Activated CD4-positive, alpha-beta T cell treated with anti-CD3 and anti-CD28 coated beads, Interleukin-2, amount 50 U/mL, for 24 hours (primary cell): Measurements from ENCODE around the gene EXT2.

ENCODE experiments used
- DNase-seq, 2 donors: peaks; one replicate each; pipeline ENCODE4 v3.0.0-alpha.2; 2020; ENCODE audit warnings: low read depth in 1 of 2, low spot score in 1 of 2

EXT2 gene

DNA sequence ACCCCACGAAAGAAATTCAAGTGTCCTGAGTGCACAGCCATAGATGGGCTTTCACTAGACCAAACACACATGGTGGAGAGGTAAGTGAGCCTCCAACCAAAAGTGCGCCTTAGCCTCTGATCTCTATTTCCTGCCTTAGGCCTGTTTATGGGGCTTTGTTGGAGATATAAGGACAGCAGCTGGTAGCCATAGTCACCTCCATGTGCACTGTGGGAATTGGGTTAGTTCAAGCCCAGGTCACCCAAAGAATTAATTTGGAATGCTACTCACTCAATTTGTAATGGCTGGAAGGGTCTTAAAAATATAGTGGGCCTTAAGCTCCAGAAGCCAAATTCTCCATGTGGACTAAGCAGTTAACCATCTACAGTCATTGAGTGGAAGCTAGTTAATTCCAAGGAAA is 140.8 kb downstream of the EXT2 start:
- no peak for DNase-seq

DNA sequence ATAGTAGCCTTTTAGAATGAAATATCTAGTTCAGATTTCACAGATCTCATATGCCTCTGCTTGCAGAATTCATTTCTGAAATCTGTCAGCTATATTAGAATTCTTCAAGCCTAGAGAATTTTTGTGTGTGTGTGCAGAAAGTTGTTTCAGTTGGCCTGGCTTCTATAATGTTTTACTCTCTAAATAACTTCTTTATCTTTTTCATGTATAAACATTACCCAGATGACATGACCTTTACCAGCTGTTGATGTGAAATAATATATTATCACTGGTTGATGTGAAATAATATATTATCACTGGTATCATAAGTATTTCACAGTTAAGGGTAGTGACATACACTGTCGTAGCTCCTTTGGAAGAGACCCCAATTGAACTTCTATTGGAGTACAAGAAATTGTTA is 141.7 kb downstream of the EXT2 start:
- DNase-seq = no peak

DNA sequence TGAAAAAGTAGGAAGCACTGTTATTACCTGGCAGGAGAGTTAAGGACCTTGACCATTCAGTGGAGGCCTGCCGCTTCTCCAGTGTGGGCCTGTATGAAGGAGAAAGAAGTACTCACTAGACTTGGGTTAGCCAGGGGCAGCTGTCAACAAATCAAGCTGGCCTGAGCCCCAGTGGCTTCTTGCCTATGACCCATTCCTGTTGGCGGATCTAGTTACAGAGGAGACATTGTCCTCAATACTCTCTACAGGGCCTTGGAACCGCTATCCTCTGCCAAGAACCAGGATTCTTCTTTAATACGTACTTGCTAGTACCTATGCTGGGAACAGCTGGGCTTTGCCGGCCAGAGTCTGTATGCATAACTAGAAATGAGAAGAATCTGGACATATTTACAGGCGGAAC is 146.4 kb downstream of the EXT2 start:
- DNase-seq = no peak

DNA sequence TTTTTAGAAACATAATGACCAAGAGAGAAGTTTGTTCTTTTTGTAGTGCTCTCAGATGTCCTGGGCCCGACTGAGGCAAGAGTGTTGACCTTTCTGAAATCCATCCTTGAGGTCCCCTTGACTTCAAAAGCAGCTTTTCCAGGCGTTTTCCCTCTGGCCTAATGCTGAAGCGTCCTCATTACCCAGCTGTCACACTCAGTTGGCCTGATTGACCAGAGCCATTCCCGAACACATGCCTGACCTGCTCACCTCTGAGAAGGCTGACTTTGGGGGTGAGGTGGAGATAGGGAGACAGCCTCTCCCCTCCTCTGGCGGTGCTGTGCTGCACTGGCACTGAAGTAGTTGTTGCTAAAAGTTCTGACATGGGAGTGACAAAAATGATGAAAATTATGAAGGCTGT is 147.6 kb downstream of the EXT2 start:
- no peak for DNase-seq

DNA sequence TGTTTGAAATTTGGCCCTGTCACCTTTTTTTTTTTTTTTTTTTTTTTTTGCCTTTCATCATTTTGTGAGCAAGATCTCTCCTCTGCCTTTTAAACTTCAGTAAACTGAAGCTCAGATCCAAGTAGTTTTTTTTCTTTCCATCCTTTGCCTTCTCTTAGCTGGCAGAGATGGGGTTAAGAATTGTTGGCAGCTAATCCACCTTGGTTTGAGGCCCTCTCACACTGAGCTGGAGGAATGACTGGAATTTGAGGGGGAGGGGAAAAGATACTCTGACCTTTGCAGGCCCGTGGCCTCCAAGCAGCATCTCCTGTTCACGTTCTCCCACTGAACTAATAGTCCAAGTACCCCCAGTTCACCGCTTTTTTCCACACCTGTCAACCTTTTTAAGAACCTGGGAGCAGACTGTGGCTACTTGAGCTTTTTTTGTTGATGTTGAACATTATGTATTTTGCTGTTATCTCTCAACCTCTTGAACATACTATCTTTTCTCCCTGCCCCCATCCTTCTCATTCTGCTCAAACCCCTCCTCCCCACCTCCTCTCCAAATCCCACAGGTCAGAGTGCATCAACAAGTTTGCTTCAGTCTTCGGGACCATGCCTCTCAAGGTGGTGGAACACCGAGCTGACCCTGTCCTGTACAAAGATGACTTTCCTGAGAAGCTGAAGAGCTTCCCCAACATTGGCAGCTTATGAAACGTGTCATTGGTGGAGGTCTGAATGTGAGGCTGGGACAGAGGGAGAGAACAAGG is 148.3 kb downstream of the EXT2 start:
- DNase-seq = no peak

DNA sequence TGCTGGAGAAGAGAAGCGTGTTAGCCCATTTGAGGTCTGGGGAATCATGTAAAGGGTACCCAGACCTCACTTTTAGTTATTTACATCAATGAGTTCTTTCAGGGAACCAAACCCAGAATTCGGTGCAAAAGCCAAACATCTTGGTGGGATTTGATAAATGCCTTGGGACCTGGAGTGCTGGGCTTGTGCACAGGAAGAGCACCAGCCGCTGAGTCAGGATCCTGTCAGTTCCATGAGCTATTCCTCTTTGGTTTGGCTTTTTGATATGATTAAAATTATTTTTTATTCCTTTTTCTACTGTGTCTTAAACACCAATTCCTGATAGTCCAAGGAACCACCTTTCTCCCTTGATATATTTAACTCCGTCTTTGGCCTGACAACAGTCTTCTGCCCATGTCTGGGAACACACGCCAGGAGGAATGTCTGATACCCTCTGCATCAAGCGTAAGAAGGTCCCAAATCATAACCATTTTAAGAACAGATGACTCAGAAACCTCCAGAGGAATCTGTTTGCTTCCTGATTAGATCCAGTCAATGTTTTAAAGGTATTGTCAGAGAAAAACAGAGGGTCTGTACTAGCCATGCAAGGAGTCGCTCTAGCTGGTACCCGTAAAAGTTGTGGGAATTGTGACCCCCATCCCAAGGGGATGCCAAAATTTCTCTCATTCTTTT is 149.3 kb downstream of the EXT2 start:
- no peak for DNase-seq

DNA sequence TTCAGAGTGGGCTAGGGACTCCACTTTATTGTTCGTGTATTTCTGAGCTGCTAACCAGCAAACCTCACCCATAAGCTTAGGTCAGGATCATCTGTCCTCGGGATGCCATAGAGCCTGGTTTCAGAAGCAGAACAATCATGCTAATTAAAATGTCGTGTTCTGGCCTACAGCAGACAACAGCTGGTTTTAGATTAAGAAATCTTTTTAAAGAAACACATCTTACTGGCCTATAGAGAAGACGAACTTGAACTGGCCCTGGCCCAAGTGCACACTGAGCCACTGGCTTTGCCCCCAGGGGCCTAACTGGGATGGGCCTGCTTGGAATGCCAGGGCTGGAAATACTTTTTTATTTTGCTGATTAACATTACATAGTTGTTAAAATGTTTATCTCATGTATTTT is 151.2 kb downstream of the EXT2 start:
- no peak for DNase-seq

DNA sequence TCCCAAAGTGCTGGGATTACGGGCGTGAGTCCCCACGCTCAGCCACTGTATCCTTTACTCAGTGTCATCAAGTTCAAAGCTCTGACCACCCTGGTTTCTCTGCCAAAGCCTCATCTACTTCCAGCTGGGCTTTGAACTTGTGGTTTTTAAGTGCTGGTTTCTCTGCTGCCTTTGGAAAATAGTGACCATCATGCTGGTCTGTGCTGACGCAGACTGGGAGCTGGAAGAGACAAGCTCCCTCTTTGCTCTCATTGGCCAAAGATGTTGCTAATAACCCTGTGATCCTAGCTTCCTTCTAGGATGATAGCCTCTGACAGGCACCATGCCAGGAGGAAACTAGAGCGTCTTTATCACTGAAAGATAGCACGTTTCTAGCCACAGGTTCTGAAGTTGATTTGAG is 152.0 kb downstream of the EXT2 start:
- DNase-seq = no peak

DNA sequence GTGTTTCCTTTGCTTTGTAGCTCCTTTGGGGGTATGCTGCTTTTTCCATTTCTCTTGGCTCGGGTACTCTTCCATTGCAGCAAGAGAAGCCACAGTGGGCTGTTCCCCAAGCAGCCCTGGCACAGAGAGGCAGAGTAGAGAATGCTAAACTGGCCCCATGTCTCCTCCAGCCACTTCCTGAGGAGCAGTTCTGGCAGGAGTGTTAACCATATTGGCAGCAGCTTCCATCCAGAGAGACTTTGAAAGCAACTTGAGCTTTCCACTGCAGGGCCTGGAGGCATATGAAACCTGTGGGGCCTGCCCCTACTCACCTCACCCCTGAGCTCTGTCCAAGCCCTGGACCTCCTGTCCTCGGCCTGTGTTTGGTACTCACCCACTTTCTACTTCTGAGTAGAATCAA is 152.6 kb downstream of the EXT2 start:
- DNase-seq = no peak

DNA sequence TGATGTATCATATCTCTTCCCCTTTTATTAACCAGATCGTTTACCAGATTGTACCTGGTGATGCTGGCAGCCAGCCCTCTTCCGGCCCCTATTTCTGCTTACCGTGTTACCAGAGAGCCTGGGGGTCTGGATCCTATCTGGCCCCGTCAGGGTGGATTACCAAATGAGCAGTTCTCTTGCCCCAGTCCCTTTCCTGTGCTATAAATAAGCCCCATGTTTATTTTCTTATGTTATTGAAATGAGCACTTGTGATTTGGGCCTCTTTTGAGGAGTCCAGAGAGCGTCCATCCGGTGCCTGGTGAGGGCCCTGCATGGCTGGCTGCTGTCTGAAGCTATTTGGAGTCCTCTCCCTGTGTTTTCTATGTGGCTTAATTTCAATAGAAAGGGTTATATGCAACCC is 154.9 kb downstream of the EXT2 start:
- no peak for DNase-seq

DNA sequence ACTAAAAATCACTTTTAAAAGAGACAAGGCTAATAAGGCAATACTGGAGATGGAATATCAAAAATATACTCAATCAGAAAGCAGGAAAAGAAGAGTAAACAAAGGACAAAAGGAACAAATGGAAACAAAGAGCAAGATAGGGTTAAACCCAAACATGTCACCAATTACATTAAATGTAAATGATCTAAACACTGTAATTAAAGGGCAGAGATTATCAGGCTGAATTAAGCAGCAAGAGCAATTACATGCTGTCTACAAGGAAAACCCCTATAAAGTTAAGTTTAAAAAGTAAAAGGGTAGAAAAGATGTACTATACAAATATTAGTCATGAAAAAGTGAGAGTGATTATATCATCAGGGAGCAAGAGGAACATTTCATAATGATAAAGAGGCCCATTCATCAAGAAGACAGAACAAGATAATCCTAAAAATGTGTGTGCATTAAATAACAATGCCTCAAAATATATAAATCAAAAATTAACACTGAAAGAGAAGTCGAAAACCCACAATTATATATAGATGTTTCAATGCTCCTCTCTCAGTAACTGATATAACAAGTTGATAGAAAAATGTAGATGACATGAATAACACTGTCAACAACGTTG is 157.6 kb downstream of the EXT2 start:
- no peak for DNase-seq

DNA sequence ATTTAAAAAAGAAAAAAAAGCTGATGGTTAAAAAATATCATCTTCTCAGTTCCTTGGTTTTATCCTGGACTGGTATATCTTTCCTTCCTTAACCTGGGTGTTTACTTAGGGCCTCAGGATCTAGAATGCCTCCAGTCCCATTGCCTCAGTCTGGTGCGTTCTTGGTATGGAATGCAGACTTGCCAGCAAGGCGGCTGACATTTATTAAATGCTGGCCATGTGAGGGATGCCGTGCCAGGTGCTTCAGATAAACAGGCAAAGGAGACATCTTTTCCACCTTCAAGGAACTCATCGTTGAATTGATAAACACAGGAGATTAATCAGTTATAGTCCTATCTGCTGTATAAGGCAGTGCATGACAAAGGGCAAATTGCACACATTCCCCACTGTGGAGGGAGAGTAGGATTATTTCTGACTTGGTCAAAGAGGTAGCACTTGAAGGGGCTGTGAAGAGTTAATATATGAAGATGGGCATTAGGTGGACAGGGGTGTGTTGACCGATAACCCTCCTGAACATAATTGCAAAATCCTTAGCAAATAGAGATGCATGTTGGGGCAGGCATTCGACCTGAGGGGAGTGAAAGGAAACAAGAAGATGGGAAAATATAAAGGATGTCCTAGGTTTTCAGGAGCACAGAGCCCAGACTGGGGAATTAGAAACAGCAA is 160.1 kb downstream of the EXT2 start:
- no peak for DNase-seq

DNA sequence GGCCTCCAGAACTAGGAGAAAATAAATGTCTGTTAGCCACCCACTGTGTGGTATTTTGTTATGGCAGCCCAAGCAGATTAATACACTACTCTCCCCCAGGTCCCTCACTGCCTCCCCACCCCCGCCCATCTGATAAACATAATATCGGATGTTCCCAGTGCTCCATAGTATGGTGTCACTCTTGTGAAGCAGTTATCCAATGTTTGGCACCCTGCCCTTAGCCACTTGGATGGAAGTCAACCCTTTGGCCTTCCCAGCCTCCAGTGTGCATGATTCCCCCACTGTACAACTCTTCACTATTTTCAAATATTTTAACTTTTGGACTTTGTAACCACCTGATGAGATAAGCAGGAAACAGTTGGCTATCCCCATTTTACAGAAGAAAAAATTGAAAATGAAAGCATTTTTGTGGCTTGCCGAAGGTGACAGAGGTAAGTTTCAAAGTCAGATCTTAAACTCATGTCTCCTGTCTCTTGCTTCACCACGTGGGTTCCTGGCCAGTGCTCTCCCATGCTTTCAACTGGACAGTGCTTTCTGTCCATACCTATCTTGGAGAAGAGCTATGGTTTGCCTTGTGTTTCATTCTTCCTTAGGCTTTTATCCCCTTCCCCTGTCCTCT is 161.3 kb downstream of the EXT2 start:
- DNase-seq = no peak

DNA sequence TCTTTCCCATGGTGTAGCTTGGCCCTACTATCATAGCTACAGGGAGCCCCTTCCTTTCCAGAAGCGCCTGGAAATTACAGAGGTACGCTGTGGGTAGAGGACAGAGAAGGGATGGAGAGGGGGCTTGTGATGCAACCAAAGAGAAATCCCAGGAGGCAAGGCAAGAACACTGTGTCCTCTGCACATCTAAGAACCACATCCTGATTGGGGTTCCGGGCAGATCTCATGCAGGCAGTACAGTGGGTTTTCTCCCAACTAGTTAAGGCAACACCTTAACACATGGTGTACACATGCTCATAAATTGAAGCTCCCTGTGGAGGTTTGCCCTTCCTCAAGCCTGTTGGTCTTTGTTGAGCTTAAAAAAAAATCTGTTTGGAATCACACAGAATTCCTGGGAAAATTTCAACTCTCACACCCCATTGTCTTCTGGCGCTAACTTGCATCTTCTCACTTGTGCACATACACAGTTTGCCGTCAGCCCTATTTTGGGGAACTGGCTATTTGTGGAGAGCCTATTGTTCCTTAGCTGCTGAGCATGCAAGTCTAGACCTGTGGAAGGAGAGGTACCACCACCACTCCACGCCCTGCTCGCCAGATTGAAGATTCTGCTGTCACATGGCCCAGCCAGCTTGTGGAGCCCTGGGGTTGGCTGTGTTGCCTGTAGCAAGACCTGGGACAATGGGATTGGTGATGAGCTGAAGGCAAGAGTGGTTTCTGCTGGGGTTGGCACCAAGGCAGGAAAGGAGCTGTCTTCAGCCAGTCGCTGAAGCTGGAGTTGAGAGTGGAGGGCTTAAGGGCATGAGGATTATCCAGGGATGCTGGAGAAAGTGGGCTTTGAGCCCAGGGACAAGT is 162.1 kb downstream of the EXT2 start:
- no peak for DNase-seq

DNA sequence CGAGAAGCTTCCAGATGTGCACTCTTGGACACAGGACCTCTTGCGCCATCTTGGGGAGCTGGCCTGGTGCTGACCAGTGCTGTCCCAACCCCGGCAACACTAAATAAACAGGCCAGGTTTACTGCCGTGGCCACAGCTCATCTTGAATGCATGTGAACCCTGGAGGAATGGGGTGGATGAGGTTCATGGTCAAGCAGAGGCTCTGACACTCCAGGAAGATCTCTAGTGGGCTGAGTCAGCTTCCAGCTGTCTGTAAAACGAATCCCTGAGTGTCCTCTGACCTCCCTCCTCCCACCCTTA is 162.7 kb downstream of the EXT2 start:
- DNase-seq = no peak

DNA sequence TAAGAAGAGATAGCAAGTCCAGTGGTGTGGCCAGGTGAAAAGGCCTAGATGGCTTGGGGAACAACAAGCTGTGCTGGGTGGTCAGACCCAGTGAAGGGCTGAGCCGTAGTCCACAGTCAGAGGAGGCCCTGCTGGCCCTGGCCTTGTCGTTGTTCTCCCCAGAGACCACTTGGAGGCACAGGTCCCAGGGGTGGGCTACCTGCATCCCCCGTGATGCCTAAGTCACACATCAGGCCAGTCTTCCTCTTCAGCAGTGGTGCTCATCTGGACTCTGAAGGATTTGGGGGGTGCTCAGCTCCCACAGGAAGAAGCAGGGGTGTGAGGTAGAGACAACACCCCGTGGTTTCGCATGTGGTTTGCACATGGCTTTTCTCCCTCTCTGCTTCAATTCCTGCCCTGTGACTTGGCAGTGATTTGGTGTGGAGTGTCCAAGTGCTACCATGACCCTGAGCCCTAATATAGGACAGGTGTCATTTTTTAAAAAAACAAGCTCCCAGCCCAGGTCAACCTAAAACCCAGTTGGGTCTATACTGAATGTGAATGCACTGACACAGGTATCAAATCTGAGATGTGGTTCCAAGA is 163.5 kb downstream of the EXT2 start:
- no peak for DNase-seq

DNA sequence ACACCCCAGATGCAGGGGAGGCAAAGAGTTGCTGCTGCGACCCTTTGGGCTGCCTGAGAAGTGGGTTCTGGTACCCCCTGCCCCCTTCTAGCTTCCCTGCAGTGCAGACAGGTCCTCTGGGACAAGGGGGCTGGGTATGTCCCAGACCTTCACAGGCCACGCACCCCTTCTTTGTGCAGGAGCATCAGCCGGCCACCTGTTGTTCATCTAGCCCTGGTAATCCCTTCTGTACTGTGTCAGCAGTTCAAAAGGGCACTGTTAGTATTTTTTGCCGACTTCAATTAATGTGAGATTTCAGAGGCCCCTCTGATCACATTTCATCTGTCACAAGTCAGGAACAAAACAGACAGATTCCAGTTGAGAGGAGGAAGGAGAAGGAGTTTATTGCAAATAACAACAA is 164.6 kb downstream of the EXT2 start:
- DNase-seq = no peak

DNA sequence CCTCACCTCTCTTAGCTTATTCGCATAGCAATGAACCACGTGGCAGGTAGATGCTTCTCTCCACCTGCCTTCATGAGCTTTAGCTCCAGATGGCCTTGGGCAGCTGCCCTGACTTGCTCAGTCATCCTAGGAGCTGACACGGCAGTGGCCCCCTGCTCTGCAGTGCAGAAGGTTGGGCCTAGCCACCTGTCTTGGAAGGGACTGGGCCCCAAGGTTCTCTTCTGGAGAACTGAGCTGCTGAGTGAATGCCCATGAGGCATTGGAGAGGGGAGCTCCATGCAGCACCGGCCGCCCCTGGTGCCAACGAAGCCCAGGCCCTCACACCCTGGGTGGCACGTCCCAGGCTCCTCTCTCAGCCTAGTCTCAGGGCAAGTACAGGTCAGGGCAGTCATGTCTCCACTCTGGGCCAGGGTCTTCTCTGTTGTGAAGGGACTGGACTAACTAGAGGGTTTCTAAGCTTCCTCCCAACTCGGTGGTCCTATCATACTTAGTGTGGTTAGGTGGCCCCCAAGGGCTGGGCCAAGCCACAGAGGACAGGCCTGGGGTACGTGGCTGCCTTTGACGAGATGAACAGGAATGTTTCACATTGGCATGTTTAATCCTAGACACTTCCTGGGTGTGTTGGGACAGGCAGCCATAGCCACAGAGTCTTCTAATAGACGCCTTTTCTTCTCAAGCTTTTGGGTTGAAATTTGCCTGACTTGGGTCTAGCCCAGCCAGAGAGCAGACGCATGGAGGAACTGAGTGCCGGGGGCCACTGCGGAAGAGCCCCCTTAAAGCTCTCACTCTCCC is 166.5 kb downstream of the EXT2 start:
- DNase-seq = no peak

DNA sequence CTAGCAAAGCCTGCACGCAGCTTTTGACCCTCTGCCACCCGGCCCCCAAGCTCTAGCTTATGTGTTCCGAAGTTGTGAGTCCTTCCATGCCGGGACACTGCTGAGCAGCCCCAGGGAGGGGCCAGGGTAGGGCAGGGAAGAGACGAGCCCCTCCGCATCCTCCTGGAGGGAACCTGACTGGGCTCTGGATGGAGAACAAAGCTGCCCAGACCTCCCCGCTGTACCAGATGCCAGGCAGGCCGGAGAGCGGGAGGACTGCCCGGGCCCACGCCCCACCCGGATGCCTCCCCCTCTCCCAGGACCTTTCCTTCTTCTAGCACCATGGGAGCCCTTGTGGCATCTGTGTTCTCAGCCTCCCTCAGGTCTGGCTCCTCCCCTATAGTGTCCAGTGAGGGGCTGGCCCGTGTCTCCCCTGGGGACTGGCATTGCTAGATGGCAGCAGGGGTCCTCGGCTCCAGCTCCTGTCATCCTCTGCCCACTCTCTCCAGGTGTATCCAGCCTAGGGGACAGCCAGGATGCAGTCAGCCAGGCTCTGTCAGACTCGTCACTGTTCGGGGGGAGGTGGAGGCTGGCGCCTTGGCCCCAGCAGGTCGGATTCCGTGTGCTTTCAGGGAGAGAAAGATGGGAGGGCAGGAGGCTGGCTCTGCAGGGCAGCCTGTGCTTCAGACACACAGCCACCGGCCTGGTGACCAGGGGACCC is 168.4 kb downstream of the EXT2 start:
- DNase-seq = no peak
